RCC 7860 (cell line): ENCODE data around the gene GRID2.

Experiments used
- DNase-seq: peaks from one replicate; pipeline ENCODE4 v3.0.0-alpha.2; 2015; ENCODE audit warnings: low spot score
- FAIRE-seq: peaks from 2 replicates; lab custom pipeline; 2012; peaks lifted over from hg19 to GRCh38; lab: Jason Lieb, UNC

GRID2 gene

DNA sequence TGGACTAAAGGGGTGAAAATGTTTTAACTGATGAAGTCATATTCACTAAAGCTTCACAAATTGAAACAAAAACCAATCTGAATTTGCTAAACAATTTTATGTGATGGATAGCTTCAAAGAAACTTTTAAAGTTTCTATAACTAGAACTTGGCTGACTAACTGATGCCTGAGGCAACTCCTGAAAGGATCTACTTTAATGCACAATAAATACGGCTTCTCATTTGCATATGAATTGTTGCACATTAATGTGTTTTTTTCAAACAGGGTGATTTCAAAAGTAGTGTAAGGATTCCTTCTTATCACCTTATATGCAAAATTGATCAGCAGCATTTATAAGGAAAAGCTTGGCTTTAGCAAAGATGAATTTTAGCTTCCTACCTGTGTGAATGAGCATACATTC lies 1466.4 kb downstream of the GRID2 start:
- FAIRE-seq (no peak), DNase-seq (no peak)

DNA sequence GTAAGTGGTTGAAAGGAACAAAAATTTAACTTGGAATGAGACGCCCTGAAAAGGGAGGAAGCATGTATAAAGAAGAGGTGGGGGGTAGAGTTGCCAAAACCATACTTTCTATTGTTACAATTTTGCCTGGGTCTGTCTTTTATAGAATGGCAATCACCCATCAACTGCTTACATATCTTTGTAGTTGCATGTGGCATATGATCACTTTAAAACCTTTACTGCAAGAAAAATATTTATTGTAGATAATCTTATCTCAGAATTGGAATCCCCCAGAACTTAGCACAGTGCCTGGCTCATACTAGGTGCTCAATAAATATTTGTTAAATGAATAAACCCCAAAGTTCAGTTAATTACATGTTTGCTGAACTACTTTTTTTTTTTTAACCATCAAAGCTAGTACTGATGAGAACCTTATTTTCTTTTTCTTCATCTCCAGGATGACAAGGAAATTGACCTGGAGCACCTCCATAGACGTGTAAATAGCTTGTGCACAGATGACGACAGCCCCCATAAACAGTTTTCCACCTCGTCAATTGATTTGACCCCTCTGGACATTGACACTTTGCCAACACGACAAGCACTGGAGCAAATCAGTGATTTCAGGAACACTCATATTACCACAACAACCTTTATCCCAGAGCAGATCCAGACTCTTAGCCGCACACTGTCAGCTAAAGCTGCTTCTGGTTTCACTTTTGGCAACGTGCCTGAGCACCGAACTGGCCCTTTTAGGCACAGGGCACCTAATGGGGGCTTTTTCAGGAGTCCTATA lies 1468.1 kb downstream of the GRID2 start:
- no peak for DNase-seq
- no peak for FAIRE-seq

DNA sequence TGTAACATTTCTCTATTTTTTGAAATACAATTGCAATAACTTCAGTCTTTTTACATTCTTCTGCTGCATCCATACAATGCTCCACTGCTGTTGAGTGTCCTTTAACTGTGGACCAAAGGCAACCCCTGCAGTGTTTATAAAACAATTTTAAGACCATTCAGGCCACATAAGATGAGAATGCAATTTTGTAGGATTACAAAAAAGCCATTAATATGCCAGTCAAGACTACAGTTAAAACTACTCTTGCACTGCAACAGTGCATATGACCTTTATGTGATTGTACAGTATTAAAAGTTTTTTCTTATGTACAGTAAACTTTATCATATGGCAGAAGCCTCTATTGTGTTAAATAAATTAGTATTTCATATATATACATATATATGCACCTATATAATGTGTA lies 1469.1 kb downstream of the GRID2 start:
- FAIRE-seq (no peak), DNase-seq (no peak)

DNA sequence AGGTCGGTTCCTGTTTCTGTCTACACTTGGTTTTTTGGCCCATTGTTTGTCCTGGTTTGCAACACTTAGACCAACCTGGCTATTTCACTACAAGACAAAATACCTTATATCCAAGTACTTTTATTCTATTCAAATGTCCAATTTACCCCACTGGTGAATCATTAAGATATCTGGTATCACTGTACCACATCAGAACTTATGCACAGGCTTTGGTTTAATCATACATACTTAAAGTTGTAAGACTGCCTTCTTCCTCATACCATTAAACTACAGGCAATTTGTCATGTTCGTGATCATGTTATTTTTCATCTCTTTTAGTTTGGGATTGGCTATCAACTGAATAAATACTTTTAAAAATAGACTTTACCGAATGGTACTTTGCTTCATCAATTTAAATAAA lies 1471.8 kb downstream of the GRID2 start:
- no peak for FAIRE-seq
- DNase-seq, result no peak

DNA sequence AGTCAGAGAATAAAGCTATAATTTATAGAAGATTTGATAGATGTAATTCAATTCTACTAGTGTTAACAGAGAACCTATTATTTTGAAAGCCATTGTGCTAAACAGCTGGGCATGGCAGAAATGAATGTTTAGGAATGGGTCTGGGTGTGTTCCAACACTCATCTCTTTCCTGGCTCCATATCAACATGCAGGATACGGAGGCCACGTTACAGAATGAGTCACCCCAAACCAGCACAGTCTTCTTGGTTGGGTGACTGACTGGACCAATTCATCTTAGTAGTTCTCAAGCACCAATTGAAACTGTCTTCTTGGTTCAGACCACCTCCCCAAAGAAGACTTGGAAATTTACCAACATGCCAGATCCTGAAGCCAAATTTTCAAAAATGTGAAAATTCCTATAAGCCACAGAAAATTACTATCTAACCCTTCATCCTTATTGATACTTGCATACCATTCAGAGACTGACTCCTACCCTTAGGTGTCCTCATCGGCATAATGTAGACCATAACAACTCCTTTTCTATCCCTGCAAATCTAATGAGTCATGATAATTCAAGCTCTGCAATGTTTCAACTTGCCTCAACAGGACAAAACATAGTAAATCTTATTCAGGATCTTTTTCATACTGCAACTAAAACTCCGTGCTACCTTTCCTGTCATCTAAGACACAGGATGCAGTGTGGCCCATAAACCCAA lies 1472.8 kb downstream of the GRID2 start:
- DNase-seq (no peak), FAIRE-seq (no peak)

DNA sequence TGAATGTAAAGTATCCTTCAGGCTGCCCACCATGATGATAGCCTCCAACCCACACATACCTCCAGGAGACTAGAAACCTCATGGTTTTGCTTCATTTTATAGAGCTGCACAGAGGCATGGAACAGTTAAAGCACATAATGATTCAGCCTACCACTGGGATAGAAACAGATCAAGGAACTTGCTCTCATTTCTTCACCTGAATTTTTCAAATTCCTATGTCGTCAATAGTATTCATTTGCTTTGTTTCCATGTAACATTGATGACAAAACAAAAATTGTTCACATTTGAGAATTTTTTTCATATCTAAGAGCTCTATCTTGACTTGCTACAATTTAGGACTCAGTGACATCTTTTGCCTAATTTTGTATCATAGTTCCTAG lies 1473.3 kb downstream of the GRID2 start:
- DNase-seq, result no peak
- no peak for FAIRE-seq

DNA sequence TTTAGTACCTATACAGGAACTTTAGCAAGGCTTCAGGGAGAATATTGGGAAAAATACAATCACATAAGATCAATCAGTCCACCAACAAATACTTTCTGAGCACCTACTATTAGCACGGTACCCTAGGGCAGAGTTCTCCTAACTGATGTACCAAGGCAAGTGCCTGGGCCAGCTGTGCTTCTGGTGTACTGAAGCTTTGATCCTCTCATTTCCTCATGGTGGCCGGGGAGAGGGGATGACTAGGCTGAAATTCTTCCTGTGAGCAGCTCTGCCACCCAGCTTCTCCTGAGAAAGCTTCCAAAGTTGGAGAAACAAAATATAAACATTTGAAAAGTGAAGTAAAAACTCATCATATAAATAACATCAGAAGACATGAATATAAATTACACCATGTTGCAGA lies 1475.5 kb downstream of the GRID2 start:
- DNase-seq (no peak), FAIRE-seq (no peak)

DNA sequence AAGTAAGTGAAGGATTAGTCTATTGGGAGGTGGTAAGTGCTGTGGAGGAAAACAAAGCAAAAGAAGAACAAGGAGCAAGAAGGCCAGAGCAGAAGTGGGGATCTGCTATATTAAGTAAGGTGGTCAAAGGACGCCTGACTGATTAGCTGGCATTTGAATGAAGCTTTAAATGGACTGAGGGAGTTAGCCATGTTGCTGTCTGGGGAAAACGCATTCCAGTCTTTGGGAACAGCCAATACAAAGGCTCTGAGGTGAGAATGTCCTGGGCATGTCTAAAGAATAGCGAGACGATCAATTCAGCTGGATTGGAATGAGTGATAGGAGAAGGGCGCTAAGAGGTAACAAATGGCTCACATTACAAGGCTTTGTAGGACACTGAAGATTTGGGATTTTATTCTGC lies 1476.3 kb downstream of the GRID2 start:
- FAIRE-seq (no peak), DNase-seq (no peak)

DNA sequence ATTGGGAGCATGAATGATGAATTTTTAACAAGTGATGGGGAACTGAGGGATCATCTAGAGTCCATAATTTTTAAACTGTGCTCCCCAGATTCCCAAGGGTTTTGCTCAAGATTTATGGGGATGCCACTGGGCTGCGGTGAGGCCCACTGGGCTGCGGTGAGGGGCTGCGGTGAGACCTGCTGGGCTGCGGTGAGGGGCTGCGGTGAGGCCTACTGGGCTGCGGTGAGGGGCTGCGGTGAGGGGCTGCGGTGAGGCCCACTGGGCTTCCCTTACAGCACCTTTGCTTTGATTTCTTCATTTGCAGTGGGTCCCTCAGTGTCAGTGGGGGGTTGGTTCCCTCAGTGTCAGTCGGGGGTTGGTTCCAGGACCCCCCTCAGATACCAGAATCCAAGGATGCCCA lies 1477.4 kb downstream of the GRID2 start:
- no peak for FAIRE-seq
- no peak for DNase-seq

DNA sequence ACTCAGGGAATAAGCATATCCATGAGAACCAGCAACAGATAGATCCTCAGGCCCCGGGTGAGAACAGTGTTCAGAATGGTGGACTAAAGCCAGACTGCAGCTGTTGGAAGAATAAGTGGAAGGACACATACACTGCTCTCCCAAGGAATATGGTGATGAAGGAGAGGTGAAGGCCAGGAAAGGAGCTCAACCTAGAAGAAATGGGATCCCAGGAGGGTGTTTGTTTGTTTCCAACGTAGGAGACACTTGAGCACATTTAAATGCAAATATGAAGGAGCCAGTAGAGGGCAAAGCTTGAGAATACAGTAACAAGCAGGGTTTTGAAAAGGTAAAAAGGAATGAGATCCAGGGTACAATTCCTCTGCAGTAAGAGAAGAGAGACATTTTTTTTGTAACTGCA lies 1482.4 kb downstream of the GRID2 start:
- no peak for FAIRE-seq
- DNase-seq, result no peak

DNA sequence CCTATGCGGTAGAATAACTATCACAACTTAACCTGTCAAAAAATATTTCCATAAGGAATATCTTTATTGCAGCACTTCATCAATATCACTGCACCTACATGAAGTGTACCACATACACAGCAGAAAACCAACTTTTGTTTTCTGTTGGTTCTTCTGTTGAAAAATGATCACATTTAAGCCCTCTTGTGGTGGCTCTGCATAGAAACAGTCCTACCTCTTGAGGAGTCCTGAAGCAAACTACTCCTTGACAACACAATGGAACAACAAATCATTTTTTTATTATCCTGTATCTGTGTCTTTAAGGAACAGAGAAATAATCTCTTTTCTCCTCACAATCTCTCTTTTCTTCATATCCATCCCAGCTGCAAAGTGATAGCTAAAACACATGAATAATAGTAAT lies 1484.9 kb downstream of the GRID2 start:
- DNase-seq (no peak), FAIRE-seq (no peak)

DNA sequence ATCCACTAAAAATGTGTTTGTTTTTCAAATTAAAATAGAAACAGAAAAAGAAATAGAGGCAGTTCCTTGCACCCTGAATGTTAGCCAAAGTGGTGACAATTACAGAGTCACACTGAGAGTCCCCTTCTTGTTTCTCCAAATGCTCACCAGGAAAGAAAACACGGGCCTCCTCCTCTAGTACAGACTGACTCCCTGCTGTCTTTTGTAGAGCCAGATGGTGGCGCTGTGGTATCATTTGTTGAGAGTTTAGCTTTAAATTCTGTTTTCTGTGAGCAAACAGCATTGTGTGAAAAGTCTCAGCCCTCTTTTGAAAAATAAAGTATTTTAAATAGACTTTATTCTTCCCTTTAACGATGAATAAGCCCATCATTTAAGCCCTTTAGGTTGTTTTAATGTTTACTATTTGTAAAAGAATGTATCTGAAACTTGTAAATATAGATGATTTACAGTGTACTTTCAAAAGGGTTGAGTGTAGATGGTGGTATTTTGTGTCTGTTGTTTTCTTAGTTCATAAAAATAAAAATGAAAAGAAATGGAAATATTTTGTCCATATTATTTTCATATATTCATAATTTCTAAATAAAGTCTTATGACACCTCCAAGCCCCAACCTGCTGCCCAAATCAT lies 1487.9 kb downstream of the GRID2 start:
- peak; percentile 10 for DNase-seq
- FAIRE-seq, result peak; percentile 21

DNA sequence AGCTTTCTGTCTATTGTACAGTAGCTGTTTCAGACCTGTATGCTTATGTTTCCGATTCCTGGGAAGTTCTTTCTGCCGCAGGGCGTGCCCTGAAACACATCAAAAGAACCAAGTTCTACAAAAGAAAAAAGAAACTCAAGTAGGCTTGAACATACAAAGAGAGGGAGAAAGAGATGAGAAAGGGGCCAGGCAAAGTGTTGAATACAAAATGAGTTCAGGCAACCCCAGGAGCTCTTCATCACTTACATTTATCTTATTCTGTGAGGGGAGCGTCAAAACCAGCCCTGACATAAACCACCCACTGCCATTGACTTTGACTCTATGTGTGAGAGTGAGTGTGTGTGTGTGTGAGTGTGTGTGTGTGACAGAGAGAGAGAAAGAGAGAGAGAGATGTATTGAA lies 1498.3 kb downstream of the GRID2 start:
- DNase-seq, result no peak
- no peak for FAIRE-seq

DNA sequence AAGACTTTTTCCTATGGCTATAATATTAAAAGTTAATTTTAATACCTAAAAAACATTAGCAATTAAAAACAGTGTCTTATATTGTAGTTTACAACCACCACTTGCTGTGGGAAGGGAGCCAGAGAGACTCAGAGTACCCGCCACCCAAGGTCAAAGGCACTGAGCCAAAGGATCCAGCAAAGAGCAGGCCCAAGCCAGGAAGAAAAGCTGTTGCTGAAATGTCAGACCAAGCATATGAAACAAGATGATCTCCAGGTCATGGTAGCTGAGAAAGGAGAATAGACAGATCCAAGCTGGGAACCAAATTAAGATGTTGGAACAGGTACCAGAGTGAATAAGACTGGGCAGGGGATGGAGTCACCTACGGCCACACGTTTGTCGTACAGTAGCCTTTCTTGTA lies 1506.0 kb downstream of the GRID2 start:
- DNase-seq (no peak), FAIRE-seq (no peak)

DNA sequence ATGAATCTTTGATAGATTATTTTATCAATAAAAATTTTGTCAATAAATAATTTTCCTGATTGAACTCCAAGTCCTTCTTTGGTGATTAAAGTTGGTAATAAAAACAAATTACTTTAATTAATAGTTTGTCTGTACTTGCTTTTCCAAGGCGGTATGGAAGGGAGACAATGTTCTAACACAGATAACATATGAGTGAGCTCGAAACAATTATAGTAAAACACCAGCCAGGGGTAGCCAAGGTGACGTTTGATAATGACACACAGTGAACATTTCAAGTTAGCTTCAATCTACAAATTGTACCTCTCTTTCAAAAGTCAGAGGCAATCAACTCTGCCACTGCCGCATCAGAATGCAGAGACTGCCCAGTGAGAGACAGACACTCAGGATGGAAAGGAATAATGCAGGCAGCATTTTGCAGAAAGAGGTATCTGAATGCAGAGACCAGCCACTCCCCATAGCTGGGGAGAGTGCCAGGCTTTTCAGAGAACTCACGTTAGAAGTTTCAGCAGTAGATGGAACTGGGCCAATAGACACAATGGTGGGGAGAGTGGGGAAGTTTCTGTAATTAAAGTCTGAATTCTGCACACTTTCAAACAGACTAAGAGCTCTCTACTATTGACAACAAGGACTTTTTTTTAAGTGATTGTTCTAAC lies 1506.7 kb downstream of the GRID2 start:
- DNase-seq (no peak), FAIRE-seq (no peak)

DNA sequence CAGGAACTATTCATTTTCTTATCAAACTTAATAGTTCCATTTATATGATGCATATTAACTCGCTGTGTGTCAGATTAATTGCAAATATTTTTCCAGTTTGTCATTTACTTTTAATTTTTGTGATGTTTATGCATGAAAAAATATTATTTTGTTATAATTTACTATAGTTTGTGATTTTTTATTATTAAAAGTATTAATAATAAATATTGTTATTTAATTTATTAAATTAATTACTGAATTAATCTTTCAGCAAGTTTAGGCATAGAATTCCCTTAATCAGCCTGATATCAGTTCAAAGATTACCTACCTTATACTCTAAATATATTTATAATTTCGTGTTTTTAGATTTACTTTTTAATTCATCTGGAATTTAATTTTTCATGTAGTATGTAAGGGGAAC lies 1509.3 kb downstream of the GRID2 start:
- FAIRE-seq (no peak), DNase-seq (no peak)

DNA sequence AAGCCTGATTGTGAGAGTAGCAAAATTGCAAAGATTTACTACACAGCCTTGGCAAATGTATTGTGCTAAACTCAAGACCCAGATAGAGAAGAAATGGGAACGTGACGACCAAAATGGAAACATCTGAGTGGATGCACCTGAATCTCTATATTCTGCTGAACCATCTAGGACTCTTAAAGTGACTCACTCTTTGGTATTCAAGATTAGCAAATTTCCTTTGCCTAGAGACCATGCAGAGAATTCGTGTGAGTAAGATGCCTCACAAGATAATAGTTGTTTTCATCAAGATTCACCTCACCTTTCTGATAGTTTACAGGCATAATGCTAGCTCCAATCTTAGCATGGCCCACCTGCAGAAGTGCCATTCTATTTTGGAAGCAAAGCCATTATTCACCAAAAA lies 1510.4 kb downstream of the GRID2 start:
- DNase-seq, result no peak
- no peak for FAIRE-seq

DNA sequence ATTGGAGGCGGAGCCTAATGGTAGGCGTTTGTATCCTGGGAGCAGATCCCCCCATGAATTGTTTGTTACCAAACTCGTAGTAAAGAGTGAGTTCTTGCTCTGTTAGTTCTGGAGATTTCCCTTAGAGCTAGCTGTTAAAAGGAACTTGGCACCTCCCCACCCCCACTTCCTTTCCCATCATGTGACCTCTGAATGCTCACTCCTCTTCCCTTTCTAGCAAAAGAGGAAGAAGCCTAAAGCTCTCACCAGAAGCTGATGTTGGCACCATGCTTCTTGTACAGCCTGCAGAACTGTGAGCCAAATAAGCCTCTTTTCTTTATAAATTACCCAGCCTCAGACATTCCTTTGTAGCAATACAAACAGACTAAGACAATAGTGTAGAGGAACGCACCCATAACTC lies 1511.0 kb downstream of the GRID2 start:
- DNase-seq (no peak), FAIRE-seq (no peak)
